Keratinocyte (primary cell): ENCODE results near the gene CREB3L2.

Experiments used
- CTCF ChIP-seq, 3 experiments: IDR thresholded peaks in 1 of 3; conservative IDR thresholded peaks in 1 of 3; optimal IDR thresholded peaks in 1 of 3; 2 replicates in 2 of 3; 3 replicates in 1 of 3; pipeline versions ENCODE3 to v1.5.1; 2011; ENCODE audit warnings: low read length in 3 of 3, mild to moderate bottlenecking in 3 of 3, moderate library complexity in 2 of 3, control low read depth in 1 of 3, inconsistent platforms in 1 of 3; ENCODE audit not compliant: insufficient read depth in 2 of 3; ENCODE audit errors: extremely low read depth in 1 of 3
- EZH2 ChIP-seq: IDR thresholded peaks from one replicate; pipeline ENCODE4 v1.6.1; 2012; ENCODE audit warnings: inconsistent platforms, mild to moderate bottlenecking, low read length, moderate library complexity

DNA sequence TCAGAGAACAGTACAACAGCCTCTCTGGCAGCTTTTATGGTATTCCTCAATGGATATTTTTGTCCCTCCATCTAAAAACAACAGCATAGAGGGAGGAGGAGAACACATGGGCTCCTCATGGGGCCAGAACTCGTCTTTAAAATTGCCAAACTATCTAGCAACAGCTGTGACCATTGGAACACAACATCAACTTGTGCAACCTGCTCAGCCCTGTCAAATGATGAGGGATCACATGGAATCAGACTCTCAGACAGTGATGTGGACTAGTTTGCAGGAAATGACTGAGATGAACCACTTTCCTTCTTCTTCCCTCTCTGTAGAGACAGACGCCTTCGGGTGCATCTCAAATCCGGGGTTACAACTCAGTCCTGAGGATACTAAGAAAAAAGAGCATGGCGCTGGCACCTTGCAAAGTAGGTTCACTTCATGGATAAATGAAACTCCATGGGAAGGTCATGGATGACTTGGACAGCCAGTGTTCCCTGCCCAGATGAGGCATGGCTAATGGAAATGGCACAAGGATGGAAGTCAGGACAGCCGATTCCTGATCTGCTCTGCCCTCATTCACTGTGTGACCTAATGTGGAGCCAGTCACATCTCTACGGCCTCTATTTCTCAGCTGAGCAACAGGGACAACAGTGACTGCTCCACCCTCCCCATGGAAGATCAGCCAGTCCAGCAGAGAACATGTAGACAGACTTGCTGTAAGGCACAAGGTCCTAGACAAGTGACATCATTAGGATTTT lies 130.5 kb downstream of the CREB3L2 start:
- TF ChIP-seq CTCF (optimal IDR thresholded peaks at IDR 0.05 in 1 of 3, IDR thresholded peaks at IDR 0.05 in 1 of 3, conservative IDR thresholded peaks at IDR 0.05 in 1 of 3; ENCODE audit: extremely low read depth in 1 of 3, insufficient read depth in 2 of 3, low read length in 3 of 3) (no peak), EZH2 (no peak)
